COLO829 (cell line): ENCODE results near the gene NUP210L.

ENCODE experiments used
- DNase-seq: peaks from one replicate; pipeline ENCODE4 v3.0.0; 2012; ENCODE audit warnings: low spot score

NUP210L gene

DNA sequence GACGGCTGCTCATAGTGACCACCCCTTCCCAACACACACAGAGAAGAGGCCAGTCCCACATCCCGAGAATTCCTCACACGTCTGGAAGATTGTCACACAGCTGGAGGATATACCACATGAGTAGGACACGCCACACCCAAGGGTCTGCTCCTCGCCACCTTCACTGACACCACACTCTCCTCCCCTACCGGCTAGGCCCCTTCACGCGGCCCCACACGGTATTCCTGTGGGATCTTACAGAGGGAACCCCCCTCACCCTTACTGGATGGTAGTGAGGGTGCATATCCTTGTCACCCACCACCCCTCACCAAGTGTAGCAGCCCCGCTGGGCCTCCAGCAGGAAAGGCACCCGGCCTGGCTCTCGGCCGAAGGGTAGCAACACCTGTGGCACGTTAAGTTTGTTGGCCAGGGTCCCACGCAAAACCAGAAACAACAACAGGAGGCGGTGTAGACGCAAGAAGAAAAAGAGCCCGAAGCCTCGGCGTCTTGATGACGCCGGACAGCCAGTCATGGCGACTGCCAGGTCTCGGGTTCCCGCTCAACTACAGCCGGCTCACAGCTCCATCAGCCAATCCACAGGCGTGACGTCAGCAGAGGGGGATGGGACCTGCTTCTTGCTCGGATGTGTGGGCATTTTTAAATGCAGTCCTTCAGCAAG is at the start of gene NUP210L:
NUP210L (minus strand) TSS at position 540 of the 658 bp plus-strand sequence.
- peak; percentile 59 for DNase-seq

DNA sequence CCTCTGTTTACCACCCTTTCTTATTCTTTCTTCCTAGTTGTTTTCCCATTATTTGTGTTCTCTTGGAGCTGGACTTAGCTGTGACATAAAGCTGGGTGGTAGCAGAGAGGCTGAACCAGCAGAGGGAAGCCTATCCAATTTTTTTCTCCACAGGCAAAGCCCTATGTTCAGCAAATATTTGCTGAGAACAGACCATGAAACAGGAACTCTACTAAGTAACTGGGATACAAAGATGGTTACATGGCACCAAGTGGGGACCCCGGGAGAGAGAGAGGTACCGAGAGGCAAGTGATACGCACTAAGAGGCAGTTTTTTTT is 44.6 kb upstream of the NUP210L start:
- DNase-seq: no peak

DNA sequence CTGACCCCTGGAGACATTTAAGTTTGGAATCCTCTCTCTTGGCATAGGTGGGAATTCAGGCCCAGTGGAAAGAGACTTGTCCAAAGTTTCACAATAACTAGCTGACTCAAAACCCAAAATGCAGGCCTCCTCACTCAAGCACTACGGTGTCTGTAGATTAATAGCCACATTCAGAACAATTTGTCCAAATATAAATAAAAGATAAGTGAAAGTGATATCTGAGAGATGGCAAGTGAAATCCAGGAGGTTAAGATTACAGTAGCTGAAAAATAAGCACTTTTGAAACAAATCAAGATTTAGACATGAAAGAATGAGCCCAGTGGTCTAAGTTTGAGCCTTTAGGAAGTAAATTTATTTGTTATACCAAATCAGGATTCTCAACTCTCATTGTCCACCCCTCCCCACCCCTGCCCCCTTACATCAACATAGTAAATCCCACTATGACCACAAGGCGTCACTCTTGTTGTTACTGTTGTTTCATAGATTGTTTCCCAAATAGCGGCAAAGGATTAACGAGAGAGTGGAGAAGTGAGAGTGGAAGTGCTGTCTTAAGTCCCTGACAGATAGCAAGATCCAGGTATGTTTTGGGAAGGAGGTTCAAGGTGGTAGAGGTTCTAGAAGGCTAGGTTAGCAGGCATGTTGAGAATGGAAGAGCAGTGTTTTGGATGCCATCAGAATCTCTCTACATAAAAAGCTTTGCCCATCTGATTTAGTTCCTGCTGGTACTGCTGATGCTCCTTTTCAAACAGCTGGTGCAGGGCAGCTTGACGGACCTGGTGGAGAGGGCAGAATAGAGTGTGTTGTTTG is 44.1 kb upstream of the NUP210L start:
- peak; percentile 74 for DNase-seq

DNA sequence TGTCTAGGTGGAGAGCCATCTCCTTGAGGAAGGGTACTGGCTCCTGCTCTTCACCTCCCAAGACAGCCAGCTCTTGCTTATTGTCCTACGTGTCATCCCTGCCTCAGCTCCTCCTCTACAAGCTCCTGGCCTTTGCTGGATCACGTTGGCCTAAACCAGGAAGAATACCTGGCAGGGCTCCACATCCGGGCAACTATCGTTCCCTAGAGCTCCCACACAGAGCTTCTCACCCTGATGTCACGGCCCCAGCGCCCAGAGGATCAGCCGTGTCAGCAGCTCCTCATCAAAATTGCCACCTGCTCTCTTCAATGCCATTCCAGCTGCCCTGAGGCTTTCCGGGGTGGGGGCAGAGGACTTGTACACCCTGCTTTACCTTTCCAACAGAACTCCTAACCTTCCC is 38.9 kb upstream of the NUP210L start:
- DNase-seq: no peak

DNA sequence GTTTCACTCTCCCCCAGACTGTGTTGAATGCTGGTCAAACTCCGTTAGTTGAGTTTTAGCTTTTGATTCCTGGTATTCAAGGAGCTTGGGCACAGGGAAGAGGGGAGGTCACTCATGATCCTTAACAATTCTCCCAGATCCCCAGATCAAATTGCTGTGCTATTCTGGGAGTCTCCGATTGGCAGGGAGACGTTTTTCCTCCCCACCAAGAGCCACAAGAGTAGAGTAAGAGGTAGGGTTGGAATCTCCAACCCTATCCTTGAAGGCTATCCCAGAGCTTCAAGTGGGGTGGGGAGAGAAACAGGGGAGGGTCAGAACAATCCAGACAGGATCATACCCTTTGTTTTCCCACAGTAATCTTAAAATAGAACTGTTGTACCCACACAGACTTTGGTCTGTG is 37.6 kb upstream of the NUP210L start:
- no peak for DNase-seq

DNA sequence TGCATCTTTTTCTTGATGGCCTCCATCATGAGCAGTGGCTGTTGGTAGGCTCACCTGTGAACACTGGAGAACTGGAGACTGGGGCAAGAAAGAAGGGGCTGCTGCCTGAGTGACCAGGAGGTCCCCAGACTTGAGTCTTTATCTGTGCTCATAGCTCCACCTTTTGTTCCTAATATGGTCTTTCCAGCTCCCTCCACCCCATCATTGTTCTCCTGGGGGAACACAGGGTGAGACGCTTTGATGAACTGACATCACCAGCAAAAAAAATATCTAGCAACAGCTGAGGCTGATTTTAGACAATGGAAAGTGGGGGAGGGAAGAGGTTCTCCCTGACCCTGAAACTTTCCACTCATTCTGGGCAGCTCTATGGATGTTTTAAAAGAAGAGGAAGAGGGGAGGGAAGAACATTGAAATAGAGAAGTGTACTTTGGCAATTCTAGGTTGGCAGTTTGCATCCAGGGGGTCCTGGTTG is 37.2 kb upstream of the NUP210L start, which contains the start of gene TPM3:
TPM3 (minus strand) TSS at position 111 of the 472 bp plus-strand sequence; CDS start at position 29, 82 bp downstream.
- no peak for DNase-seq

DNA sequence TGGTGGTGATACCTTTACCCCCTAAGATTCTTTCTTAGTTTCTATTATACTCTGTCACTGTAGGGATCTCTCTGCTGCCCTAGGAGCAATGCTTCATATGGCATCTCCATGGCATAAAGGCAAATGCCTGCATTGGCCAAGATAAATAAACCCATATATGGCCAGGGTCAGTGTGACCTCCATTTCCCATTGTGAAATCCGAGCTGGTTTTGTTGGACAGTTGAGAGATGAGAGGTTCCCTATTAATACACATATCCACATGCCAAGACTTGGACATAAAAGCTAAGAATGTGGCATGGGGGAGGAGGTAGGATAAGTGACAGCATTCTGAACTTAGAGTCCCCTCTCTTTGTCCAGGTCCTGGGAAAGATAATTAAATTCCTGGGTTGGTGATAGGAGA is 35.7 kb upstream of the NUP210L start:
- DNase-seq: no peak

DNA sequence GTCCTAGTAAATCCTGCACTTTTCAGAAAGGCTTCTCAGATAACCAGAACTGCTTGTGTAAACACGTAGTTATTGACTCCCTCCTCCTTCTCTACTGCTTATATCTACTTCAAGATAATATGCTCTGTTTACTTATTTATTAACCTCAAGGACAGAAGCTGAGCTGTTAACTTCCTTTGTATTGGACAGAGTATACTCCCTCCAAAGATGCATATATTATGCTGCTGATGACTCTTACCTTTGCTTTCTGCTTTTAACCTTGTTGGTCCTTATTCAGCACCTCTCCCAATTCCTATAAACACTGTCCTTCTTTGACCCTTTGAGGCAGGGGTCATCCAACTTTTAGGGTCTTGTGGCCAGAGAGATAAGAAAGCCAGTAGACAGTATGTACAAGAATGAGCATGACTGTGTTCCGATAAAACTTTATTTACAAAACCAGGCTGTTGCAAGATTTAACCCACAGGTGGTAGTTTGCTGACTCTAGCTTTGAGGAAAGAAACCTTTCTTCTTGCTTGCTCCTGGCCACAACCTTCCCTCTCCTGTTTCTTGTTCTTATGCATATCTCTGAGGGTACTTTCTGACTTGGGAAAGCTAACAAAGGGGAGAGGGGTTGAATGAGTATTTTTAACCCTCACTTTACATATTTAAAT is 32.1 kb upstream of the NUP210L start:
- DNase-seq: no peak

DNA sequence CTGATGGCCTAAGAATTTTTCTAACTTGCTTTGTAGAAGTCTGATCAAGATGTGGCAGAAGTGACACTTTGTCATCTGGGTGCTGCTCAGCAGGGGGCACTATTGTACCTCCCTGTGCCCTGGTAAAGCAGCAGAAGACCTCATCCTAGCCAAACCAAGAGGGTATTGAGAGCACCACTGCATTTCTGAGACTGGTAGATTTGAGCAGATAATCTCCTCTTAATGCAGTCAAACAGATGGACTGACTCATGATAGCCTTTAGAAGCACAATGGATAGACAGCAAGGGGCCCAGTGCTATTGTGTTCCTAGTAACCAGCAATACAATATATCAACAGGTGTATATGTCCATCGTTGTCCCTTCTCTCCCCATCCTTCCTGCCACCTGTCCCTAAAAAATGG is 31.3 kb upstream of the NUP210L start:
- peak; percentile 57 for DNase-seq

DNA sequence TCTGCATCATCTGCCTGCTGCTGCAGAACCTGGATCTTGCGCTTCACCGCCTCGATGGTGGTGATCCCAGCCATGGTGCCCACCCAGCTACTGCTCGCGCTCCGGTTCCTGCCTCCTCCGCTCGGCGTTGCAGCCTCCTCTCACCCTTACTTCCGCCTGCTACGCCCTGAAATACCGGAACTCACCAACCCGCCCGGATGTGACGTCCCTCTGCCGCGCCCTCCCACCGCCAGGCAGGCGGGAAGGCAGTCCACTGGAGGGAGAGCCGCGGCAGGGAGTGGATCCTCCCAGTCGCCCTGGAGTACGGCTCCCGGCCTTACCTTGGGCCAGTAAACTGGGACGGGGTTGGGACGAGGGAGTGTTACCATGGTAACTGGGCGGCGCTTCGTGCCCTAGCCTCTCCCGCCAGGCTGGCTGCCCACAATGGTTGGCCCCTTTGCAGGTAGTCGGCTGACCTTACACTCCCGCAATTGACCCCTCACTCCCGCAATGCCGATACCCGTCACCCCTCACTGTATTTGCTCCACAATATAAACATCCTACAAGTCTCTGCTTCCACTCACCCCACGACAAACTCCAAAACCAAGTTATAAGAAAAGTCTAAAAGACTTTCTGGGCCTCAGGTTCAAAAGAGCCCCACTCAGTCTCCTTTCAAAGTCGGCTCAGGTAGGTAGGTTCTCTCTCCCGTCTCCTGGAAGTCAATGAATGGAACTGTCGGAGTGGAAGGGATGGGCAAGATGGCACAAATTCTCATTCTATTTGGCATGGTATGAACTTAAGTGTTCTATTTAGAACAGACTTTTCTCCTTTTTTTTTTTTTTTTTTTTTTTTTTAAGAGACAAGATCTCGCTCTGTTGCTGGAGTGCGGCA is 28.4 kb upstream of the NUP210L start:
- DNase-seq: peak; percentile 100

DNA sequence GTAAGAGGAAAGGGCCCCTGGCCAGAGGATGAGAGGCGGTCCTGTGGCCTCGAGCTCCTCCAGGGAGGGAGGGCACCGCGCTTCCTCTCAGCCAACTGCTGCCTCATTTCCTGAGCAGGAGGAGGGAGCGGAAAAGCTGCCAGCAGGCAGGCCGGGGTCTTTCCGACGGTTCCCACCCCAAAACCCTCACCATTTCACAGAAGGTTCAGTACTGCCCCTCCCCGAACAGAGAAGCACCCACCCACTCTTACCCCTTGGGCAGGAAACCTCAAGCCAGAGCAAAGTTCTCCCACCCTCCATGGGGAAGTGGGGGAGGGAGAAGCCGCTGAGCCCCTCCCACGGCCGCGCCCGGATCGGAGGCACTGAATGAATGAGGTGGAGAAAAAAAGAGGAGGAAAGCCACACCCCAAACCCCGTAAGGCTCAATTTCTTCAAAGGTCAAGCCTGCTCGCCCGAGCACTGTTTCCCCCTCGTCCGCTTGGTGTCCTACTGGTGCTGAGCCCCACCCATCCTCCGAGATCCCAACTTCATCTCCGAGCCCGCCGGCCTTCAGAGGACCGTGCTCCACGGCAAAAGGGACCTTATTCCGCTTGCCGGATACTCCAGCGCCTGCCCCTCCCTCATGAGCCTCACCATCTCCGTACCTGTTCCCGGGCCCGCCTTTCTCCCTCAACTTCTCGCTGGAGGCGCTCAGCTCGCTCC is 27.6 kb upstream of the NUP210L start:
- peak; percentile 63 for DNase-seq

DNA sequence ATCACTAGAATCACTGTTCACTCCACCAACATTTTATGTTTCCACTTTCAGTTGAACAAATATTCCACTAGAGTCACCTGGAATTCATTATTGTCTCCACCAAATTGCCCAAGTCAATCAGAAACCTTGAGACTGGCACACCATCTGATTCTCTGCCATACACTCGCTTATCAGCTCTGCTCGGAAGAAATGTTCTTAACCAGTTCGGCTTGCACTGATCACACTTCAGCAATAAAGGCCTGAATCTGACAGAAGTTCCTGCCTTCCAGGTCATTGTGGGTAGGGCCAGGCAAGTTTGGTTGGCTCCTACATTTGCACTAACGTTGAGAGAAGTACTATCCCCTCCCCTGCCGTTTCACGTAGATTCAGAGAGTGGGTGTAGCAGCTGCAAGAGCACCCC is 27.1 kb upstream of the NUP210L start:
- no peak for DNase-seq

DNA sequence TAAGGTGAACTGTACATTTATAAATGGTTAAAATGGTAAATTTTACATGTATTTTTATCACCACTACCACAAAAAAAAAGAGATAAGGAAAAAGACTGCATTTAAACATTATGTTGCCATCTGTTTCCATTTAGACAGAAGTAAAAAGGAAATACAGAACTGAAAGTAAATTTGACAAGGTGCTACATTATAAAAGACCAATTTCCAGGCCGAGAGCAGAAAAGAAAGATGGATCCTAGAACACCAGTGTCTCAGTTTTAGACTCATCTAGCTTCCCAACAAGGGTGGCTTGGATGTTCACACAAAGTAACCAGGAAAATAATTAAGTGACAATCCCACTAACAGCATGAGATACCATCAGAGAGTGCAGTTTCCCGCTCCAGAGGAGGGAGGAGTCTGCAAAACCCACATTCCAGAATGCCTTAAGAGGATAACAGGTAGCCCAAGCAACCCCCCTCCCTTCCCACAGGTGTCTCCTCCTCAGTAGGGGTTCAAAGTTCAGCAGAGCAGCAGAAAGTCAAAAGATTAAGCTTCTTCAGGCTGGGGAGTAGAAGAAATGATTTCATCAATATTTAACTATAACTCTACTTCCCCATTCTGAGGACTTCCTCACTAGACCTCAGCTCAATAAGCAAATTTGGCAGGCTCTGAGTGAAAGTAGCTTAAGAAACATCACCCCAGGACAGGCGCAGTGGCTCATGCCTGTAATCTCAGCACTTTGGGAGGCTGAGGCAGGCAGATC is 25.2 kb upstream of the NUP210L start:
- no peak for DNase-seq

DNA sequence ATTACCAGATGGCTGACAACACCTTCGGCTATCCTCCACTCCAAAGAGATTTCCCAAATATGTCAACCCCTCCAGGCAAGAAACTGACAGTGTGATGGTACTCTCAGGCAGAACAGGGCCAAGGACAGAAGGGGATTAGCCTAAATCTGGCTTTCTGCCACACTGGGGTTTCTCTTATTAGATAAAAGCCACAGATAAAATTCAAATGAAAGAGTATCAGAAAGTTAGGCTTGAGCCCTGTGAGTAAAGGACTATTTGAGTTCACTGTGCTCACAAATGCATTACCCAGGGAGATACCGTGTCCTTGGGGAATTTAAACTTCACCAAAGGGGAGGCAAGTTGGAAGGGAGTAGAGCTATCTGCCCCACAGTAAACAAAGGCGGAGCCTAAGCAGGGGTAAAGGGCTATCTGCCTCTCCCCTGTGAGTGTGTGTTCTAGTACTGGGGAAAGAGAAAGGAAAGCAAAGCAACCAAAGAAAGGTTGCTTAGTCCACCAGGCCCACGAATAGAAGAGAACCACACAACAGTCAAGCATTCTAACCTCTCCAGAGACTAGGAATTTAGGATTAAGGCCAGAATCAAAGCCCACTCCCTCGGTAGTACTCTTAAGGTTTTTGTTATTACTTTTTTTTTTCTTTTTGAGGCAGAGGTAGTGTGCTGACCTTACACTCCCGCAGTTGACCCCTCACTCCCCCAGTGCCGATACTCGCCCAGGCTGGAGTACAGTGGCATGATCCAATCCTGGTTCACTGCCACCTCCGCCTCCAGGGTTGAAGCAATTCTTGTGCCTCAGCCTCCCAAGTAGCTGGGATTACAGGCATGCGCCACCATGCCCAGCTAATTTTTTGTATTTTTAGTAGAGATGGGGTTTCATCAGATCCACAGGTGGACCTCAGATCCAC is 24.3 kb upstream of the NUP210L start:
- no peak for DNase-seq

DNA sequence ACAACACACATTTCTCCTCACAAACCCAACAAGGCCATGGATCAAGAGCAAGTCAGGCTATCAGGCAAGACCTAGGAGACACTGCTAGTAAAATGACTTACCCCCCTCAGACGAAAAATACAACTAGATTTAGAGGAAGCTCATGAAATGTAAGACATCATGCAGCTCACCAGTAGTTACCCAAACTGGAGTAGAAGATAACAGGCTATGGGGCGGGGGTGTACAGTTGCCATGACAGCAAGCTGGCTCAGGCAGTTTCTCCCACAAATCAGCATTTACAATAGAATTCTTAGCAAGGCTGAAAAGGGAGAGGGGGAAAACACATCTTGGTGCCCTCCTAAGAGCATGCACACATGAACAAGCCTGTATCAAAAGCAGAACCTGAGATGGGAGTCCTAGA is 23.1 kb upstream of the NUP210L start:
- DNase-seq: no peak

DNA sequence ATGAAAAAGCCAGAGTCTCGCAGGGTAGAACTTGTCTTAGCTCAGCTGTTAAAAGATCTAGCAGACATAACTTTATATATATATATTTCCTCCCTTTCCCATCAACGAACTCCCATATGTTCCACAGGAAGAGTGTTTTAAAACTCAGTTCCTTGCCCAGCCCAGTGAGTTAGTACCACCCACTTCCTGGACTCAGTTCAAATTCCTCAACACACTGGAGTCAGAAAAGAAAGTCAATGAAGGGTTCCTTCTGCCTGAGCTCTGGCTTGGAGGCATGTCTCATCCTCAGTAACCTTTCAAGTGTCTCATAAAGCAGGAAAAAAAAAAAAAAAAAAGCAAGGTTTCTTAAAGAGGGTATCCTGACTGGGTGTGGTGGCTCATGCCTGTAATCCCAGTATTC is 21.5 kb upstream of the NUP210L start:
- peak; percentile 78 for DNase-seq

DNA sequence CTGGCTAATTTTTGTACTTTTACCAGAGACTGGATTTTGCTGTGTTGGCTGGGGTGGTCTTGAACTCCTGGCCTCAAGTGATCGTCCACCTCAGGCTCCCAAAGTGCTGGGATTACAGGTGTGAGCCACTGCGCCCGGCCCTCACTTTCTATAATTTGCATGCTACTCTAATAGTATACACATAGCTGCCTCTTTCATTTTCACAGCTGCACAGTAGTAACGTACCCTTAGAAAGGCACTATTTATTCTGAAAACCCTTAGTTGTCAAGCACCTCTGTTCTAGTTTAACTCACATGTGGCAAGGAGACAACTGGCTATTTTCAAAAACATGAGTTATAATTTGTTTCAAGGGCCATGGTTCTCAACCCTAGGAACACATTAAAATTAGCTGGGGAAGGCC is 19.8 kb upstream of the NUP210L start:
- no peak for DNase-seq

DNA sequence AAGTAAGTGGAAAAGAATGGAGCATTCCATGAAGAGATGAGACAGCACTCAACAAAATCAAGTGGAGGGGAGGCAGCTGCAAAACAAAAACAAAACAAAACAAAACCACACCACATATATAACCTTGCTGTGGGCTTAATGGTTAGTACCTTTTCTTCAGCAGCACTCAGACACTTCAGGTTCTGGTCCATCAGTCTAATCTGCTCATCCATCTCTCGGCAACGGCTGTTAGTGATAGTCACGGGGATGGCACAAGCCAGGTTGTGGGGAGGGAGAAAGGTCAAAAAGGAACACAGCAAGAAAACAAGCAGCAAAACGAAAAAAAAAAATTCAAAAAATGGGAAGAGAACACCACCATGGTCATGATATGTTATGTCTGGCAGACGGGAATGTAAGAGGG is 17.0 kb upstream of the NUP210L start:
- DNase-seq: no peak

DNA sequence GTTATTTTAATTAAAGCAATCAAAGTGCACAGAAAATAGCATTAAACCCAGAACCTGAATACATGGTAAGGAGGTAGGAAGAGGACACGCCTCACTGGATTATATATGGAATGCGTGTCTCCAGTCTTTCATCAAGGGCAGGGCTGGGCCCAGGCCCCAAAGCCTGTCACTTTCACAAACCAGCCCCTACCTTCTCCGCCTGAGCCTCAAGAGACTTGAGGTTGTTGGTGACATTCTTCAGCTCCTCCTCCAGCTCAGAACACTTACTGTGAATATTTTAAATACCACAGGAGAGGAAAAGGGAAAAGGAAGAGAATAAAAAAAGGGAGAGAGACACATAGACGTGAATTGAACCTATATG is 16.3 kb upstream of the NUP210L start:
- DNase-seq: no peak
